Fibroblast of upper back skin (primary cell): ENCODE measurements around the gene ORMDL3.
A peak's percentile ranks its signal among the peaks of the same experiment; 100 is the strongest.

ENCODE experiments used
- DNase-seq: peaks from one replicate; pipeline ENCODE4 v3.0.0-alpha.2; 2013

The ORMDL3 gene

GRCh38 chr17:39927101-39927928, at the start of gene ORMDL3, which contains the start of gene LRRC3C:
TSS of gene ORMDL3 (minus strand) at chr17:39927601. CDS start at chr17:39924203, 3,398 bp downstream.
TSS of gene LRRC3C (plus strand) at chr17:39927732. CDS start at chr17:39941524, 13,792 bp downstream.
- DNase-seq = peak; percentile 92

GRCh38 chr17:39975801-39976200, 48.4 kb upstream of the ORMDL3 start:
- DNase-seq = no peak

GRCh38 chr17:39974433-39974832, 47.0 kb upstream of the ORMDL3 start:
- DNase-seq = no peak

- DNase-seq = peak; percentile 29
These were observed 46.1 kb upstream of the ORMDL3 start for GRCh38 chr17:39973496-39973895.

- peak; percentile 13 for DNase-seq
These were observed 44.9 kb upstream of the ORMDL3 start for GRCh38 chr17:39972271-39972670.

- no peak for DNase-seq
These were observed 43.7 kb upstream of the ORMDL3 start for GRCh38 chr17:39971076-39971603.

GRCh38 chr17:39970157-39970692, 42.8 kb upstream of the ORMDL3 start:
- no peak for DNase-seq

- DNase-seq = no peak
These were observed 42.0 kb upstream of the ORMDL3 start for GRCh38 chr17:39969375-39969774.

- no peak for DNase-seq
These were observed 41.4 kb upstream of the ORMDL3 start for GRCh38 chr17:39968761-39969160.

- no peak for DNase-seq
These were observed 39.4 kb upstream of the ORMDL3 start for GRCh38 chr17:39966771-39967170.

GRCh38 chr17:39965017-39965699, 37.8 kb upstream of the ORMDL3 start:
- DNase-seq = no peak

GRCh38 chr17:39963829-39964228, 36.4 kb upstream of the ORMDL3 start:
- DNase-seq = no peak

- DNase-seq = no peak
These were observed 35.3 kb upstream of the ORMDL3 start, which contains the start of gene GSDMA for GRCh38 chr17:39962642-39963220. TSS of gene GSDMA (plus strand) at chr17:39963004. CDS start at chr17:39965688, 2,684 bp downstream.

- no peak for DNase-seq
These were observed 33.2 kb upstream of the ORMDL3 start for GRCh38 chr17:39960524-39961041.

- no peak for DNase-seq
These were observed 28.4 kb upstream of the ORMDL3 start for GRCh38 chr17:39955726-39956225.

- no peak for DNase-seq
These were observed 27.5 kb upstream of the ORMDL3 start for GRCh38 chr17:39954876-39955275.

- no peak for DNase-seq
These were observed 26.1 kb upstream of the ORMDL3 start for GRCh38 chr17:39953471-39953888.

- peak; percentile 92 for DNase-seq
These were observed 25.5 kb upstream of the ORMDL3 start for GRCh38 chr17:39952680-39953470.

GRCh38 chr17:39951924-39952679, 24.7 kb upstream of the ORMDL3 start:
- no peak for DNase-seq

GRCh38 chr17:39950871-39951348, 23.5 kb upstream of the ORMDL3 start:
- no peak for DNase-seq

- no peak for DNase-seq
These were observed 21.6 kb upstream of the ORMDL3 start for GRCh38 chr17:39949028-39949427.
